ENCODE measurements around the gene FBXW8.

The FBXW8 gene

DNA sequence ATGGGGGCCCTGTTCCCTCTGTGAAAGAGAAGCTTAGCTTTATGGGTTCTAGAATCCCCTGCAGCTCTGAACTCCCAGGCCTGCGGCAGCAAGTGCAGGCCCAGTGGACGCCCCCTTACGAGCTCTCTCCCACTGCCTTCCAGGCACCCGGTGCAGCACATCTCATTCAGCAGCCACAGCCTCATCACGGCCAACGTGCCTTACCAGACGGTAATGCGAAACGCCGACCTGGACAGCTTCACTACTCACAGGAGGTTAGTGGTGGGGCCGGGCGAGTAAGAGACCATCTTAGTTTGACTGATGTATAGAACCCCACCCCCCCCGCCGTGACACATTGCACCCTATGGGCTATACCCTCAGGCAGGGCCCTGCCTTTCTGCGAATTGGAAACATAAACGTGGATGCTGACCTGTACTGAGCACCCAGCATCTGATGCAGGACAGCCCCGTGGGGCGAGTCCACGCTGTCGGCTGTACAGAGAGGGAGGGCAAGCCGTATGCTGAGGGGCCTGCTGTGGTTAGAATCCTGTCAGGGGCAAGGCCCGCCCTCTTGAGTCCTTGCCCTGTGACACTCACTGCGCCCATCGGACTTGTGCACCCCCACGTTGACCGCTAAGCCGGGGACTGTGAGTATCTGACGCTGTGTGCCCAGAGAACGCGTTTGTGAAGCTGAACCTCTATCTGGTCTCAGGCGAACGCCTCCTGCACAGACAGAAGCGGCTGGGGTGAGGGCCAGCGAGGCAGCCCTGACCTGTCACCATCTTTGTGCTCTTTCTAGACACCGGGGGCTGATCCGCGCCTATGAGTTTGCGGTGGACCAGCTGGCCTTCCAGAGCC lies 116.7 kb downstream of the FBXW8 start:
- H3K23ac ChIP-seq (ENCODE audit: low read length) = no peak overlapping the region
- no peak overlapping the region for H3K9ac ChIP-seq (ENCODE audit: low read length)
- no peak overlapping the region for H3K4me3 ChIP-seq (ENCODE audit: low read depth, low read length)
- no peak overlapping the region for H4K91ac ChIP-seq (ENCODE audit: low read depth, low read length)
- H3K27ac ChIP-seq (ENCODE audit: low read depth, low read length) = no peak overlapping the region
- no peak overlapping the region for H3K4me2 ChIP-seq (ENCODE audit: low read length)
- peaks cover 2% of the 10 kb centered on the region for H3K79me1 ChIP-seq (ENCODE audit: low read length)
- DNase-seq = no peak
- no peak overlapping the region for H3K18ac ChIP-seq (ENCODE audit: low read length)
- WGBS (ENCODE audit: extremely low coverage, insufficient coverage, insufficient read length) = no CpG with 5 or more reads among the region's 38 CpGs
- H2BK120ac ChIP-seq (ENCODE audit: insufficient read depth, low read length, poor library complexity) = no peak overlapping the region
- peaks cover 32 to 43% of the 10 kb centered on the region in 2 experiments for H3K36me3 ChIP-seq (ENCODE audit: control insufficient read depth in 1 of 2, insufficient read depth in 2 of 2, low read length in 2 of 2)
- H2BK5ac ChIP-seq (ENCODE audit: low read depth, low read length, poor library complexity) = no peak overlapping the region
- H3K14ac ChIP-seq (ENCODE audit: low read length) = no peak overlapping the region
- no peak overlapping the region for H4K8ac ChIP-seq (ENCODE audit: low read depth, low read length)
- no peak overlapping the region for H2AK5ac ChIP-seq (ENCODE audit: low read length)
- H3K27me3 ChIP-seq (ENCODE audit: insufficient read depth, low read length) = no peaks in the 10 kb centered on the region
- no peak overlapping the region for H2BK12ac ChIP-seq (ENCODE audit: low read length)
- no peak overlapping the region for H3K4ac ChIP-seq (ENCODE audit: low read depth, low read length)
- H4K12ac ChIP-seq (ENCODE audit: low read depth, low read length) = no peak overlapping the region
- H3K79me2 ChIP-seq (ENCODE audit: control insufficient read depth, insufficient read depth, low read length, poor library complexity) = no peaks in the 10 kb centered on the region
- H2AFZ ChIP-seq (ENCODE audit: insufficient read depth, low read length, poor library complexity) = no peak overlapping the region
- H3K9me3 ChIP-seq (ENCODE audit: insufficient read depth, low read depth, low read length) = peaks cover 5% of the 10 kb centered on the region
- peaks cover 3 to 4% of the 10 kb centered on the region in 2 experiments for H3K4me1 ChIP-seq (ENCODE audit: control insufficient read depth in 1 of 2, insufficient read depth in 2 of 2, low read length in 2 of 2)

DNA sequence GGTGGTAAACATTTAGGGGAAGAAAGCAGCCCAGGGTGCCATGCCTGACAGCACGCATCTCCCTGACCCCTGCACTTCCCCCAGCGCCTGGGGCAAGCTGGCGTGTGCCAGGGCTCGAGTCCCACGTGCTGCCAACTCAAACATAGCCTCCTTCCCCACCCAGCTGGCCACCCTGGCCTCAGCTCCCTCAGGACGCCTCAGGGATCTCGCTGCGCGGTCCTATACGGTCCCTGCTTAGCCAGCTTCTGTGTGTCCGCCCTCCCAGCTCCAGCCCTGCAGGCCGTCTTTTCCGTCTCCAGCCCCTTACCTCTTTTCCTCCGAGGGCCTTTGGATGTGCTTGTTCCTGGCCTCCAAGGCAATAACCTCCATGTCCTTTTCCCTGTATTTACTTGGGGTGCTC lies 117.5 kb downstream of the FBXW8 start:
- H3K4me3 ChIP-seq (ENCODE audit: low read depth, low read length) = no peak overlapping the region
- H2BK120ac ChIP-seq (ENCODE audit: insufficient read depth, low read length, poor library complexity) = no peak overlapping the region
- H3K4me2 ChIP-seq (ENCODE audit: low read length) = no peak overlapping the region
- no peak overlapping the region for H4K91ac ChIP-seq (ENCODE audit: low read depth, low read length)
- no peak overlapping the region for H4K8ac ChIP-seq (ENCODE audit: low read depth, low read length)
- H3K9ac ChIP-seq (ENCODE audit: low read length) = no peak overlapping the region
- no peaks in the 10 kb centered on the region for H3K79me2 ChIP-seq (ENCODE audit: control insufficient read depth, insufficient read depth, low read length, poor library complexity)
- no peak overlapping the region for H2AFZ ChIP-seq (ENCODE audit: insufficient read depth, low read length, poor library complexity)
- no CpG with 5 or more reads among the region's 14 CpGs for WGBS (ENCODE audit: extremely low coverage, insufficient coverage, insufficient read length)
- H3K36me3 ChIP-seq (ENCODE audit: control insufficient read depth in 1 of 2, insufficient read depth in 2 of 2, low read length in 2 of 2) = peaks cover 32 to 43% of the 10 kb centered on the region in 2 experiments
- H2BK5ac ChIP-seq (ENCODE audit: low read depth, low read length, poor library complexity) = no peak overlapping the region
- H3K23ac ChIP-seq (ENCODE audit: low read length) = no peak overlapping the region
- no peak overlapping the region for H4K12ac ChIP-seq (ENCODE audit: low read depth, low read length)
- H3K9me3 ChIP-seq (ENCODE audit: insufficient read depth, low read depth, low read length) = peaks cover 5% of the 10 kb centered on the region
- no peak overlapping the region for H3K4ac ChIP-seq (ENCODE audit: low read depth, low read length)
- H3K27ac ChIP-seq (ENCODE audit: low read depth, low read length) = no peak overlapping the region
- H3K27me3 ChIP-seq (ENCODE audit: insufficient read depth, low read length) = no peaks in the 10 kb centered on the region
- no peak overlapping the region for H3K18ac ChIP-seq (ENCODE audit: low read length)
- peaks cover 3 to 6% of the 10 kb centered on the region in 2 experiments for H3K4me1 ChIP-seq (ENCODE audit: control insufficient read depth in 1 of 2, insufficient read depth in 2 of 2, low read length in 2 of 2)
- no peak overlapping the region for H3K14ac ChIP-seq (ENCODE audit: low read length)
- no peak for DNase-seq
- peaks cover 2% of the 10 kb centered on the region for H3K79me1 ChIP-seq (ENCODE audit: low read length)
- H2AK5ac ChIP-seq (ENCODE audit: low read length) = no peak overlapping the region
- no peak overlapping the region for H2BK12ac ChIP-seq (ENCODE audit: low read length)

DNA sequence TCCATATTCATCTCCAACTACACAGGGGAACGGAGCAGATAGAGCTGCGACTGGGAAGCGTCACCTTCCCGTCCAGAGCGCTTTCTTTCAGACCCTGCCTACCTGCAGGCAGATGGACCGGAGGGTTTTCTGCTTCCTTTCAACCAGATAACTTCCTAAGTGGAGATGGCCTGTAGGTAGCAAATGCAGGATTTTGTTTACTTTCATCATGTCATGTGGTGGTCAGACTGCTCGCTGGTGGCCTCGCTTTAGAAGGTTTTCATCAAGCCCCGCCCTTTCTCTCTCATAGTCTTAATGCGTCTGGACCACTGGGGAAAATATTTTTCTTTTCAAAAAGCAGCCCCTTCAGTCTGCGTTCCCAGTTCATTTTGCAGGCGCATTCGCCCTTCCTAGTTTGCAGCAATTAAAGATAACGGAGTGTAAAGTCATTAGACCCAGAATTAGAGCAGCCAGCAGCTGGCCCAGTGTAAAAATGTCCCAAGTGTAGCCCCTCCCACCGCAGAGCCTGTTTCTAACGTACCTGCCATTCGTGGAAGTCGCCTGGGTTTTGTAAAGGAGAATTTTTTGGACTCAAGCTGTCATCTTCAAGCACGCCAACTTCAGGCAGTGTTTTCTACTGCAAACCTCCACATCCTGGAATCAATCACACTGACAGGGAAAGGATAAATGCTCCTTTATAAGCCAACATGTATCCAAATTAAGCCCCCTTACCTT lies 119.6 kb downstream of the FBXW8 start:
- no peak overlapping the region for H4K12ac ChIP-seq (ENCODE audit: low read depth, low read length)
- H3K36me3 ChIP-seq (ENCODE audit: control insufficient read depth in 1 of 2, insufficient read depth in 2 of 2, low read length in 2 of 2) = peaks cover 24 to 27% of the 10 kb centered on the region in 2 experiments
- H3K9ac ChIP-seq (ENCODE audit: low read length) = no peak overlapping the region
- H3K79me2 ChIP-seq (ENCODE audit: control insufficient read depth, insufficient read depth, low read length, poor library complexity) = no peaks in the 10 kb centered on the region
- H2AFZ ChIP-seq (ENCODE audit: insufficient read depth, low read length, poor library complexity) = no peak overlapping the region
- no peak overlapping the region for H2AK5ac ChIP-seq (ENCODE audit: low read length)
- no peak overlapping the region for H3K14ac ChIP-seq (ENCODE audit: low read length)
- H2BK120ac ChIP-seq (ENCODE audit: insufficient read depth, low read length, poor library complexity) = no peak overlapping the region
- H3K27me3 ChIP-seq (ENCODE audit: insufficient read depth, low read length) = no peaks in the 10 kb centered on the region
- DNase-seq = no peak
- H3K9me3 ChIP-seq (ENCODE audit: insufficient read depth, low read depth, low read length) = peaks cover 5% of the 10 kb centered on the region
- H4K8ac ChIP-seq (ENCODE audit: low read depth, low read length) = no peak overlapping the region
- no peak overlapping the region for H3K4me3 ChIP-seq (ENCODE audit: low read depth, low read length)
- no peak overlapping the region for H4K91ac ChIP-seq (ENCODE audit: low read depth, low read length)
- H3K27ac ChIP-seq (ENCODE audit: low read depth, low read length) = no peak overlapping the region
- WGBS (ENCODE audit: extremely low coverage, insufficient coverage, insufficient read length) = no CpG with 5 or more reads among the region's 19 CpGs
- H3K4me2 ChIP-seq (ENCODE audit: low read length) = no peak overlapping the region
- H3K23ac ChIP-seq (ENCODE audit: low read length) = no peak overlapping the region
- H2BK5ac ChIP-seq (ENCODE audit: low read depth, low read length, poor library complexity) = no peak overlapping the region
- no peak overlapping the region for H3K4ac ChIP-seq (ENCODE audit: low read depth, low read length)
- H3K18ac ChIP-seq (ENCODE audit: low read length) = no peak overlapping the region
- peaks cover 2% of the 10 kb centered on the region for H3K79me1 ChIP-seq (ENCODE audit: low read length)
- peaks cover 3 to 6% of the 10 kb centered on the region in 2 experiments for H3K4me1 ChIP-seq (ENCODE audit: control insufficient read depth in 1 of 2, insufficient read depth in 2 of 2, low read length in 2 of 2)
- H2BK12ac ChIP-seq (ENCODE audit: low read length) = no peak overlapping the region

DNA sequence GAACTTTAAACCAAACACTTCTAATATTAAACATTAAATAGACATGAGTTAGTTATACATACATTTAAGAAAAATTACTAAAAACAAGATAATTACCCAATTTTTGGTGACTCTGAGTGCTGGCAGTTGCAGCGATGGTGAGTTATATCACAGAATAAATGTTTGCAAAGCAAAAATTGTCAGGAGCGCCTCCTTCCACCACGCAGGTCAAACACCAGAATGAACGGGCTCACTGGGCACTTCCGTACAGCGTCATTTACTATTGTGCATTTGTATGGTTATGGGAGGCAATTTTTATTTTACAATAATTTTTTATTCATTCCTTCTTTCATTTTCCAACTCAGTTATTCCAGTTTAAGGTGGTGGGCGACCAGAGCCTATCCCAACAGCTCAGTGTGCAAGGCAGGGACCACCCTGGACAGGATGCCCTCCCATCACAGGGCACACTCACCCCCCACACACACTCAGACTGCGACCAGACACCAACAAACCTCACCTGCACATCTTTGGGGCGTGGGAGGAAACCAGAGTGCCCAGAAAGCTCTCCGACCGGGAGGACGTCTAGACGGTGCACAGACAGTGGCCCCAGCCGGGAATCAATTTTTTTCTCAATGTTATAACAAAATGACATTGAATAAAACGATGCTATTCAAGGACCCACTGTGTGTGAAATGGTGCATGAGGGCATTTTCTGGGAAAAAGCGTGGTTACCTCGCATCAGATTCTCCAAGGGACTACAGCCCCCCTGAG lies 121.3 kb downstream of the FBXW8 start:
- Histone ChIP-seq H3K23ac (ENCODE audit: low read length) (no peak overlapping the region), H2BK12ac (ENCODE audit: low read length) (no peak overlapping the region), H3K4ac (ENCODE audit: low read depth, low read length) (no peak overlapping the region), H4K8ac (ENCODE audit: low read depth, low read length) (no peak overlapping the region), H2BK5ac (ENCODE audit: low read depth, low read length, poor library complexity) (no peak overlapping the region), H3K4me3 (ENCODE audit: low read depth, low read length) (no peak overlapping the region), H3K4me1 (ENCODE audit: control insufficient read depth in 1 of 2, insufficient read depth in 2 of 2, low read length in 2 of 2) (peaks cover 3 to 6% of the 10 kb centered on the region in 2 experiments), H3K9me3 (ENCODE audit: insufficient read depth, low read depth, low read length) (peaks cover 2% of the 10 kb centered on the region), H3K36me3 (ENCODE audit: control insufficient read depth in 1 of 2, insufficient read depth in 2 of 2, low read length in 2 of 2) (peaks cover 14 to 15% of the 10 kb centered on the region in 2 experiments), H3K9ac (ENCODE audit: low read length) (no peak overlapping the region), H4K91ac (ENCODE audit: low read depth, low read length) (no peak overlapping the region), H3K79me2 (ENCODE audit: control insufficient read depth, insufficient read depth, low read length, poor library complexity) (no peaks in the 10 kb centered on the region), H3K27ac (ENCODE audit: low read depth, low read length) (no peak overlapping the region), H2AK5ac (ENCODE audit: low read length) (no peak overlapping the region), H2BK120ac (ENCODE audit: insufficient read depth, low read length, poor library complexity) (no peak overlapping the region), H3K79me1 (ENCODE audit: low read length) (no peaks in the 10 kb centered on the region), H2AFZ (ENCODE audit: insufficient read depth, low read length, poor library complexity) (no peak overlapping the region), H3K14ac (ENCODE audit: low read length) (no peak overlapping the region), H3K4me2 (ENCODE audit: low read length) (no peak overlapping the region), H3K27me3 (ENCODE audit: insufficient read depth, low read length) (no peaks in the 10 kb centered on the region), H4K12ac (ENCODE audit: low read depth, low read length) (no peak overlapping the region), H3K18ac (ENCODE audit: low read length) (no peak overlapping the region)
- DNase-seq = no peak
- WGBS (ENCODE audit: extremely low coverage, insufficient coverage, insufficient read length) = no CpG with 5 or more reads among the region's 17 CpGs
